GF-D8 (cell line): ENCODE data around the gene GRID1.

Experiments used
- DNase-seq: peaks from one replicate; lab custom pipeline; 2025; lab: John Stamatoyannopoulos, UW

Gene GRID1

GRCh38 chr10:86063341-86063740 lies 303.3 kb downstream of the GRID1 start:
- DNase-seq, result no peak

GRCh38 chr10:86062647-86063145 lies 303.9 kb downstream of the GRID1 start:
- no peak for DNase-seq

GRCh38 chr10:86062198-86062550 lies 304.4 kb downstream of the GRID1 start:
- no peak for DNase-seq

GRCh38 chr10:86061278-86062197 lies 305.1 kb downstream of the GRID1 start:
- DNase-seq, result no peak

- no peak for DNase-seq
These were observed 306.0 kb downstream of the GRID1 start for GRCh38 chr10:86060386-86061277.

GRCh38 chr10:86059892-86060291 lies 306.7 kb downstream of the GRID1 start:
- DNase-seq, result no peak

- no peak for DNase-seq
These were observed 307.6 kb downstream of the GRID1 start for GRCh38 chr10:86058964-86059363.

- DNase-seq, result no peak
These were observed 308.9 kb downstream of the GRID1 start for GRCh38 chr10:86057708-86058107.

GRCh38 chr10:86056672-86057071 lies 309.9 kb downstream of the GRID1 start:
- DNase-seq, result no peak

- no peak for DNase-seq
These were observed 310.7 kb downstream of the GRID1 start for GRCh38 chr10:86055928-86056327.

GRCh38 chr10:86053675-86054074 lies 312.9 kb downstream of the GRID1 start:
- no peak for DNase-seq

GRCh38 chr10:86051586-86051985 lies 315.0 kb downstream of the GRID1 start:
- DNase-seq, result no peak

- no peak for DNase-seq
These were observed 317.2 kb downstream of the GRID1 start for GRCh38 chr10:86049442-86049841.

GRCh38 chr10:86048973-86049372 lies 317.6 kb downstream of the GRID1 start:
- no peak for DNase-seq

- no peak for DNase-seq
These were observed 318.0 kb downstream of the GRID1 start for GRCh38 chr10:86048571-86048970.

GRCh38 chr10:86047588-86047987 lies 319.0 kb downstream of the GRID1 start:
- no peak for DNase-seq

GRCh38 chr10:86046845-86047460 lies 319.6 kb downstream of the GRID1 start:
- no peak for DNase-seq

GRCh38 chr10:86045896-86046295 lies 320.7 kb downstream of the GRID1 start:
- DNase-seq, result no peak

GRCh38 chr10:86044029-86044428 lies 322.6 kb downstream of the GRID1 start:
- no peak for DNase-seq

- DNase-seq, result no peak
These were observed 323.4 kb downstream of the GRID1 start for GRCh38 chr10:86043236-86043635.

GRCh38 chr10:86042161-86042560 lies 324.4 kb downstream of the GRID1 start:
- DNase-seq, result no peak

- no peak for DNase-seq
These were observed 325.5 kb downstream of the GRID1 start for GRCh38 chr10:86041116-86041515.
